Measurements from ENCODE around the gene EYA2. TPM values are rescaled to one million over a fixed set of nuclear protein-coding genes. Genes with fewer than 3 reads are reported as not detected.

EYA2 gene
- total RNA-seq, 1 donor from 2014 or later, result 1.3 TPM

GRCh38 chr20:47126709-47127108, 232.1 kb downstream of the EYA2 start:
- no peak overlapping the region for H3K27ac Mint-ChIP-seq (ENCODE audit: unreplicated experiment)
- no peak for TF ChIP-seq CTCF (conservative IDR thresholded peaks at IDR 0.05)
- no peaks in the 10 kb centered on the region for H3K9me3 Mint-ChIP-seq
- H3K4me3 Mint-ChIP-seq, result no peak overlapping the region
- no peak for DNase-seq (ENCODE audit: low read depth, low spot score)
- H3K4me1 Mint-ChIP-seq, result peaks cover 6% of the 10 kb centered on the region
- H3K27me3 Mint-ChIP-seq (ENCODE audit: low read depth), result no peaks in the 10 kb centered on the region
- no peaks in the 10 kb centered on the region for H3K36me3 Mint-ChIP-seq (ENCODE audit: low read depth)

- TF ChIP-seq CTCF (conservative IDR thresholded peaks at IDR 0.05), result no peak
- H3K27me3 Mint-ChIP-seq (ENCODE audit: low read depth), result no peaks in the 10 kb centered on the region
- no peaks in the 10 kb centered on the region for H3K36me3 Mint-ChIP-seq (ENCODE audit: low read depth)
- H3K9me3 Mint-ChIP-seq, result no peaks in the 10 kb centered on the region
- no peak overlapping the region for H3K4me3 Mint-ChIP-seq
- no peak for DNase-seq (ENCODE audit: low read depth, low spot score)
- peaks cover 6% of the 10 kb centered on the region for H3K4me1 Mint-ChIP-seq
- H3K27ac Mint-ChIP-seq (ENCODE audit: unreplicated experiment), result peak overlapping the region; percentile 87
Observed at GRCh38 chr20:47127546-47127945, 232.9 kb downstream of the EYA2 start.

- DNase-seq (ENCODE audit: low read depth, low spot score), result no peak
- H3K4me3 Mint-ChIP-seq, result no peak overlapping the region
- TF ChIP-seq CTCF (conservative IDR thresholded peaks at IDR 0.05), result no peak
Observed at GRCh38 chr20:47127999-47128398, 233.4 kb downstream of the EYA2 start.

GRCh38 chr20:47129306-47129705, 234.7 kb downstream of the EYA2 start:
- Mint-ChIP-seq H3K9me3 (no peaks in the 10 kb centered on the region), H3K4me3 (no peak overlapping the region), H3K27ac (ENCODE audit: unreplicated experiment) (no peak overlapping the region), H3K36me3 (ENCODE audit: low read depth) (no peaks in the 10 kb centered on the region), H3K27me3 (ENCODE audit: low read depth) (no peaks in the 10 kb centered on the region), H3K4me1 (peaks cover 6% of the 10 kb centered on the region)
- no peak for DNase-seq (ENCODE audit: low read depth, low spot score)
- TF ChIP-seq CTCF (conservative IDR thresholded peaks at IDR 0.05), result no peak

More at GRCh38 chr20:47127999-47128398, 233.4 kb downstream of the EYA2 start:
- Mint-ChIP-seq H3K27me3 (ENCODE audit: low read depth) (no peaks in the 10 kb centered on the region), H3K9me3 (no peaks in the 10 kb centered on the region), H3K4me1 (peaks cover 6% of the 10 kb centered on the region), H3K27ac (ENCODE audit: unreplicated experiment) (peak overlapping the region; percentile 87), H3K36me3 (ENCODE audit: low read depth) (no peaks in the 10 kb centered on the region)

GRCh38 chr20:47133809-47134456, 239.3 kb downstream of the EYA2 start:
- Mint-ChIP-seq H3K36me3 (ENCODE audit: low read depth) (no peaks in the 10 kb centered on the region), H3K27ac (ENCODE audit: unreplicated experiment) (no peak overlapping the region), H3K4me1 (peaks cover 8% of the 10 kb centered on the region), H3K4me3 (no peak overlapping the region), H3K9me3 (no peaks in the 10 kb centered on the region), H3K27me3 (ENCODE audit: low read depth) (no peaks in the 10 kb centered on the region)
- no peak for TF ChIP-seq CTCF (conservative IDR thresholded peaks at IDR 0.05)
- no peak for DNase-seq (ENCODE audit: low read depth, low spot score)

All from neural crest cell (in vitro differentiated cells).